GM12878 (cell line): Measurements from ENCODE around the gene GARIN5A.
A peak's percentile ranks its signal among the peaks of the same experiment; 100 is the strongest.

Experiments used
- CHD2 ChIP-seq: IDR thresholded peaks from 2 replicates; pipeline ENCODE4 v1.6.1; 2011; ENCODE audit warnings: low read depth, low read length, improper control_type of control experiment, borderline replicate concordance
- FOXM1 ChIP-seq: IDR thresholded peaks from 2 replicates; pipeline ENCODE4 v1.6.1; 2012; ENCODE audit warnings: low read depth, mild to moderate bottlenecking, inconsistent platforms, low read length, moderate library complexity
- HDAC2 ChIP-seq: fragments of 200-600 bp; sonication (generic); IDR thresholded peaks from 2 replicates; pipeline ENCODE4 v1.6.1; 2017
- POLR2A ChIP-seq: IDR thresholded peaks from 2 replicates; pipeline ENCODE4 v1.6.1; 2011; ENCODE audit warnings: low read depth, mild to moderate bottlenecking, low read length
- RAD21 ChIP-seq: IDR thresholded peaks from 2 replicates; pipeline ENCODE4 v1.6.1; 2011; ENCODE audit warnings: mild to moderate bottlenecking, low read depth, low read length, moderate library complexity; ENCODE audit not compliant: insufficient read depth

GRCh38 chr19:50418176-50419021 lies 58.2 kb downstream of the GARIN5A start, which contains the start of gene SPIB:
- TF ChIP-seq POLR2A (peak; percentile 93), CHD2 (no peak), FOXM1 (no peak), RAD21 (no peak), HDAC2 (no peak)
